Endodermal cell (in vitro differentiated cells): ENCODE data around the gene XRN2. TPM values are rescaled to one million over a fixed set of nuclear protein-coding genes. Genes with fewer than 3 reads are reported as not detected.

ENCODE experiments used
- DNase-seq: peaks from one replicate; pipeline ENCODE4 v3.0.0-alpha.2; 2017
- H3K27ac ChIP-seq: 2 replicates; pipeline ENCODE4 v1.5.1; 2013; ENCODE audit warnings: mild to moderate bottlenecking, low read depth, low read length, moderate library complexity
- H3K27me3 ChIP-seq: 2 replicates; pipeline ENCODE4 v1.6.1; 2013; ENCODE audit warnings: mild to moderate bottlenecking, low read length, moderate library complexity; ENCODE audit not compliant: insufficient read depth, control insufficient read depth, poor library complexity, severe bottlenecking
- H3K36me3 ChIP-seq: 2 replicates; pipeline ENCODE4 v1.7.0; 2013; ENCODE audit warnings: mild to moderate bottlenecking, low read length, moderate library complexity; ENCODE audit not compliant: control insufficient read depth, insufficient read depth
- H3K4me1 ChIP-seq: one replicate; pipeline ENCODE4 v1.7.0; 2013; ENCODE audit warnings: low read length; ENCODE audit not compliant: control insufficient read depth, insufficient read depth
- H3K4me3 ChIP-seq: 2 replicates; pipeline ENCODE4 v1.5.1; 2013; ENCODE audit warnings: mild to moderate bottlenecking, low read length, moderate library complexity
- H3K9ac ChIP-seq: 2 replicates; pipeline ENCODE4 v1.6.1; 2013; ENCODE audit warnings: mild to moderate bottlenecking, low read length, moderate library complexity; ENCODE audit not compliant: poor library complexity, severe bottlenecking; ENCODE audit errors: extremely low read depth
- H3K9me3 ChIP-seq: 2 replicates; pipeline ENCODE4 v1.6.1; 2013; ENCODE audit warnings: mild to moderate bottlenecking, low read length, moderate library complexity; ENCODE audit not compliant: control insufficient read depth
- H3K27ac Mint-ChIP-seq: 2 replicates; pipeline ENCODE4 v1.8.0; 2020; ENCODE audit warnings: mixed read lengths
- H3K27me3 Mint-ChIP-seq: 2 replicates; pipeline ENCODE4 v1.8.0; 2021; ENCODE audit warnings: mild to moderate bottlenecking, mixed read lengths; ENCODE audit not compliant: insufficient read depth
- H3K36me3 Mint-ChIP-seq: 2 replicates; pipeline ENCODE4 v1.8.0; 2020; ENCODE audit warnings: low read depth, mixed read lengths
- H3K4me1 Mint-ChIP-seq: 2 replicates; pipeline ENCODE4 v1.8.0; 2020; ENCODE audit warnings: mixed read lengths
- H3K4me3 Mint-ChIP-seq: 2 replicates; pipeline ENCODE4 v1.8.0; 2020; ENCODE audit warnings: mild to moderate bottlenecking, moderate library complexity, mixed read lengths
- H3K9me3 Mint-ChIP-seq: 2 replicates; pipeline ENCODE4 v1.8.0; 2020; ENCODE audit warnings: mild to moderate bottlenecking, mixed read lengths
- CTCF ChIP-seq: fragments of 200-600 bp; sonication (generic); conservative IDR thresholded peaks from 2 replicates; pipeline ENCODE4 v1.5.0; 2021; ENCODE audit warnings: antibody characterized with exemption, mild to moderate bottlenecking
- WGBS, 2 experiments: methylation state at CpG; one replicate each; pipeline versions ENCODE4 v1.1.5 to v1.1.7; 2013; ENCODE audit warnings: missing lambda C conversion rate in 2 of 2, mixed read lengths in 1 of 2; ENCODE audit not compliant: insufficient coverage in 1 of 2, insufficient read length in 1 of 2; 5-methylcytosine and 5-hydroxymethylcytosine counted together
- total RNA-seq, 2 donors: library from RNA; stranded (reverse); fragmentation: NEBNext Ultra II Directional in 1 of 2; extraction: Animal tissue kit (Norgen Biotek cat#: 25700) in 1 of 2; gene quantifications; 2 replicates in 1 of 2; 3 replicates in 1 of 2; pipeline ENCODE4 v1.2.1, GENCODE V29; 2021

Gene XRN2
- total RNA-seq, 2 donors from 2014 or later, result 91.5 to 101 TPM

- Histone ChIP-seq H3K9me3 (no peaks in the 10 kb centered on the region), H3K36me3 (no peaks in the 10 kb centered on the region), H3K9ac (no peak overlapping the region), H3K27me3 (no peaks in the 10 kb centered on the region), H3K4me1 (no peaks in the 10 kb centered on the region), H3K27ac (no peak overlapping the region), H3K4me3 (no peak overlapping the region)
- Mint-ChIP-seq H3K27ac (no peak overlapping the region), H3K27me3 (no peaks in the 10 kb centered on the region), H3K36me3 (no peaks in the 10 kb centered on the region), H3K4me3 (no peak overlapping the region), H3K9me3 (no peaks in the 10 kb centered on the region), H3K4me1 (no peaks in the 10 kb centered on the region)
- WGBS, 2 experiments, result 95 to 96% methylated on average over 6 to 8 of the region's 8 CpGs
- no peak for TF ChIP-seq CTCF
- DNase-seq, result no peak
Observed at GRCh38 chr20:21259346-21259745, 43.8 kb upstream of the XRN2 start.

- TF ChIP-seq CTCF, result no peak
- no peaks in the 10 kb centered on the region for H3K36me3 Mint-ChIP-seq
- H3K27ac Mint-ChIP-seq, result no peak overlapping the region
Observed at GRCh38 chr20:21262812-21263211, 40.3 kb upstream of the XRN2 start.

GRCh38 chr20:21265261-21266190, 37.6 kb upstream of the XRN2 start:
- peaks cover 4% of the 10 kb centered on the region for H3K27me3 Mint-ChIP-seq
- no peak overlapping the region for H3K4me3 Mint-ChIP-seq
- H3K9me3 Mint-ChIP-seq, result peaks cover 13% of the 10 kb centered on the region
- Histone ChIP-seq H3K9ac (no peak overlapping the region), H3K9me3 (no peaks in the 10 kb centered on the region), H3K27me3 (no peaks in the 10 kb centered on the region), H3K4me3 (no peak overlapping the region), H3K36me3 (no peaks in the 10 kb centered on the region), H3K27ac (no peak overlapping the region), H3K4me1 (no peaks in the 10 kb centered on the region)
- 83 to 88% methylated on average over 7 to 15 of the region's 15 CpGs for WGBS, 2 experiments
- H3K4me1 Mint-ChIP-seq, result no peaks in the 10 kb centered on the region
- H3K27ac Mint-ChIP-seq, result no peak overlapping the region
- H3K36me3 Mint-ChIP-seq, result no peaks in the 10 kb centered on the region
- TF ChIP-seq CTCF, result no peak
- no peak for DNase-seq

More at GRCh38 chr20:21262812-21263211, 40.3 kb upstream of the XRN2 start:
- H3K9me3 Mint-ChIP-seq, result peaks cover 12% of the 10 kb centered on the region
- Histone ChIP-seq H3K4me1 (no peaks in the 10 kb centered on the region), H3K9me3 (no peaks in the 10 kb centered on the region), H3K27me3 (no peaks in the 10 kb centered on the region), H3K9ac (no peak overlapping the region), H3K4me3 (no peak overlapping the region), H3K27ac (no peak overlapping the region), H3K36me3 (no peaks in the 10 kb centered on the region)
- no peak overlapping the region for H3K4me3 Mint-ChIP-seq
- no peaks in the 10 kb centered on the region for H3K27me3 Mint-ChIP-seq
- H3K4me1 Mint-ChIP-seq, result no peaks in the 10 kb centered on the region
- 93% methylated on average over 1 of the region's 2 CpGs; no CpG with 5 or more reads in 1 of the 2 experiments for WGBS, 2 experiments
- DNase-seq, result no peak
